ENCODE measurements around the gene MKRN2.

- no peak for TF ChIP-seq POLR2AphosphoS5 (IDR thresholded peaks at IDR 0.05; ENCODE audit: low read depth, low read length)
- no peak for TF ChIP-seq CTCF (IDR thresholded peaks at IDR 0.05; ENCODE audit: control extremely low read depth in 1 of 3, insufficient read depth in 1 of 3, low read depth in 1 of 3, low read length in 3 of 3)
- no peak for TF ChIP-seq SP1 (IDR thresholded peaks at IDR 0.05; ENCODE audit: low read depth, low read length)
- TF ChIP-seq RFX5 (IDR thresholded peaks at IDR 0.05; ENCODE audit: borderline replicate concordance, low read depth, low read length) = no peak
These were observed 29.1 kb upstream of the MKRN2 start for GRCh38 chr3:12527757-12528143.
